DND-41 (cell line): ENCODE results near the gene ITSN2.

Experiments used
- CTCF ChIP-seq: IDR thresholded peaks from 2 replicates; pipeline ENCODE4 v1.5.1; 2012; ENCODE audit warnings: borderline replicate concordance, low read length, moderate library complexity, mild to moderate bottlenecking; ENCODE audit not compliant: poor library complexity, severe bottlenecking; ENCODE audit errors: extremely low read depth
- EZH2 ChIP-seq: IDR thresholded peaks from 3 replicates; pipeline ENCODE4 v1.6.1; 2012; ENCODE audit warnings: borderline replicate concordance, low read depth, mild to moderate bottlenecking, moderate library complexity, low read length, inconsistent platforms; ENCODE audit not compliant: severe bottlenecking

GRCh38 chr2:24339856-24340262 lies 20.5 kb downstream of the ITSN2 start:
- TF ChIP-seq CTCF (no peak), EZH2 (no peak)
